ENCODE data around the gene SFXN5.

- TF ChIP-seq, protein P1, sequence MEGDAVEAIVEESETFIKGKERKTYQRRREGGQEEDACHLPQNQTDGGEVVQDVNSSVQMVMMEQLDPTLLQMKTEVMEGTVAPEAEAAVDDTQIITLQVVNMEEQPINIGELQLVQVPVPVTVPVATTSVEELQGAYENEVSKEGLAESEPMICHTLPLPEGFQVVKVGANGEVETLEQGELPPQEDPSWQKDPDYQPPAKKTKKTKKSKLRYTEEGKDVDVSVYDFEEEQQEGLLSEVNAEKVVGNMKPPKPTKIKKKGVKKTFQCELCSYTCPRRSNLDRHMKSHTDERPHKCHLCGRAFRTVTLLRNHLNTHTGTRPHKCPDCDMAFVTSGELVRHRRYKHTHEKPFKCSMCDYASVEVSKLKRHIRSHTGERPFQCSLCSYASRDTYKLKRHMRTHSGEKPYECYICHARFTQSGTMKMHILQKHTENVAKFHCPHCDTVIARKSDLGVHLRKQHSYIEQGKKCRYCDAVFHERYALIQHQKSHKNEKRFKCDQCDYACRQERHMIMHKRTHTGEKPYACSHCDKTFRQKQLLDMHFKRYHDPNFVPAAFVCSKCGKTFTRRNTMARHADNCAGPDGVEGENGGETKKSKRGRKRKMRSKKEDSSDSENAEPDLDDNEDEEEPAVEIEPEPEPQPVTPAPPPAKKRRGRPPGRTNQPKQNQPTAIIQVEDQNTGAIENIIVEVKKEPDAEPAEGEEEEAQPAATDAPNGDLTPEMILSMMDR (IDR thresholded peaks at IDR 0.05), result no peak
- no peak for TF ChIP-seq POLR2A (IDR thresholded peaks at IDR 0.05)
Observed at GRCh38 chr2:72947952-72948830, 123.3 kb downstream of the SFXN5 start.

Data from Peyer's patch (tissue), 4 donors.